SKM-1 treated with dmso at 0.1 percent for 144 hours (cell line): ENCODE data around the gene GMPR2.

Source experiments
- DNase-seq: peaks from one replicate; lab custom pipeline; 2025; ENCODE audit not compliant: unreplicated experiment; lab: John Stamatoyannopoulos, UW

GMPR2 gene

GRCh38 chr14:24250354-24250753 lies 17.6 kb downstream of the GMPR2 start:
- no peak for DNase-seq

DNA sequence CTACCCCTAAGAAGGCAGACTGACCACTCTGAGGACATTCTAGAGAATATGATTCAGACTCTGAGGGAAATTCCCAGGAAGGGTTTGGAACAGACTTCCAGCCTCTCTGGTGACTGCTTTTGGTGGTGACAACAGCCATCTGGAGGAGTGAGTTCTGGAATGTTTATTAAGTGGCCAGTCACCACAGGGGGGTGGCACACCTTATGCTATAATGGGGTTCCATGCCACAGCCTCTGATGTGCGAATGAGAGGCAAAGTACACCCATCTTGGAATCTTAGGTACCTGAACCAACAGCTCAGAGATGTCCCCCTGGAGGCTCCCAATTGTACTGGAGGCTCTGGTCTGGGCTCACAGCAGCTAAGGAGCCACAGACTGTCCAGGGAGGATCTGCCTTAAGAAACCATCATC lies 19.2 kb downstream of the GMPR2 start:
- DNase-seq = no peak

- no peak for DNase-seq
These were observed 19.8 kb downstream of the GMPR2 start for GRCh38 chr14:24252289-24253124.

GRCh38 chr14:24253936-24254335 lies 21.2 kb downstream of the GMPR2 start:
- no peak for DNase-seq

DNA sequence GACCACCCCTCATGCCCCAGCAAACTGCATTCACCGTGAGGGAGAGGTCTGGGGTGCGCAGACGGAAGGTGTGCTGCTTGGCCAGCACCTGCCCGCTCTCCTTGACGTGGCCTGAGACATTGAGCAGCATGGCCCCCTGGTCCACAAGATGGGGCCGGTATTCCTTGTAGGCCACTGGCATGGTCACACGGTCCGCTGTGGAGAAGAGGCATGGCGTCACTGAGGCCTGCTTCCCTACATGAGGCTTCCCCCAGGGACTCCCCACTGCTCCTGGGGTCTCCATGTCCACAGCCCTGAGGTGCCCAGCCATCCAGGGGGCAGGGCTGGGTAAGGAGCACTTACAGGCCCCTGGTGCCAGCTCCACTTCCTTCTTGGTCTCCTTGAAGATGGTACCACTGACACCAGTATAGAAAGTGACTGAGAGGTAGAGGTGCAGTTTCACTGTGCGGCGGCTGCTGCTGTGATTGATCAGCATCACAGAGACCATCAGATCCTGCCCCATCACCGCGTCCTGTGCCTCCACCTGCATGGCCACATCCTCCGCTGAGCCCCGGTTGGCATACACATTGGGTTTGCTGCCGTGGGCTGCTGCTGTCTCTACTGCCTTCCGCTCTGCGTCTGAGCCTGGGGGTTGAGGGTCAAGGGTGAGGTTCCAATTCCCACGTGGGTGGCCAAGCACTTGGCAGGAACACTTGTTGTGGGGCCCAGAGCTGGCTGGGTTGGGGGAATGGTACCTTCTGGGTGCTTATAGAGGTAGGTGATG lies 22.1 kb downstream of the GMPR2 start:
- DNase-seq = no peak

DNA sequence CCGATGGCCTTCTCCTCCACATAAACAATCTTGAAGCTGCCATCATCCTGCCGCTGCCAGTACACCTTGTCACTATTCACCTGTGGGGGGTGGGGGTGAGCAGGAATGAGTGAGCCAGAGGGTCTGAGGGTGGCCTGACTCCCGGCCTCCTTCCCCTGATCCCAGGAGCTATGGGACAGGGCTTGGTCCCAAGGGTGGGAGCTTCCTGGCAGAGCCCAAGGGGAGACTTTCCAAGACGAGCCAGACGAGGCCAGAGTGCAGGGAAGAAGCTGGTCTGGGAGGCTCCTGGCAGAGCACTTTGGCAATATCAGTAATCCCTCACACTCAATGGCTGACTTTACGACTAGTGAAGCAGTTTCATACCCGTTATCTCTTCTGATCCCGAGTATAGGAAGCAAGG lies 22.7 kb downstream of the GMPR2 start:
- DNase-seq = no peak

GRCh38 chr14:24255931-24256711 lies 23.4 kb downstream of the GMPR2 start:
- no peak for DNase-seq

DNA sequence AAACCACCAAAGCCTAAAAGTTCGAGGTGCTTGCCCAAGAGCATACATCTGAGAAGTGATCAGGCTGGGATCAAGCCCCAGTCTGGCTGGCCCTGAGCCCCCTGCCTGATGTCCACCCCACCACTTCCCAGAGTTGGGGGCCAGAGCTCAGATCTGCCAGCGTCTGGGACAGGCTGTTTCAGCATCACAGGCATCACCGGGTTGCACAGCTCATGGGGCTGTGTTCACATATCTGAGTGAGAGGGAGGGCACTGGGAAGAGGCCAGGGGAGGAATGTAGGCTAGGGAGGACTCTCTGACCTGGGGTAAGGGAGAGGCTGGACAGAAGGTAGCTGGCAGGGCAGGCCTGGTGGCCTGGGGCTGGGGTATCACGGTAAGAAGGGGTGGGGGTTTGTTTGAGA lies 24.2 kb downstream of the GMPR2 start:
- no peak for DNase-seq

- no peak for DNase-seq
These were observed 25.4 kb downstream of the GMPR2 start for GRCh38 chr14:24258119-24258518.

DNA sequence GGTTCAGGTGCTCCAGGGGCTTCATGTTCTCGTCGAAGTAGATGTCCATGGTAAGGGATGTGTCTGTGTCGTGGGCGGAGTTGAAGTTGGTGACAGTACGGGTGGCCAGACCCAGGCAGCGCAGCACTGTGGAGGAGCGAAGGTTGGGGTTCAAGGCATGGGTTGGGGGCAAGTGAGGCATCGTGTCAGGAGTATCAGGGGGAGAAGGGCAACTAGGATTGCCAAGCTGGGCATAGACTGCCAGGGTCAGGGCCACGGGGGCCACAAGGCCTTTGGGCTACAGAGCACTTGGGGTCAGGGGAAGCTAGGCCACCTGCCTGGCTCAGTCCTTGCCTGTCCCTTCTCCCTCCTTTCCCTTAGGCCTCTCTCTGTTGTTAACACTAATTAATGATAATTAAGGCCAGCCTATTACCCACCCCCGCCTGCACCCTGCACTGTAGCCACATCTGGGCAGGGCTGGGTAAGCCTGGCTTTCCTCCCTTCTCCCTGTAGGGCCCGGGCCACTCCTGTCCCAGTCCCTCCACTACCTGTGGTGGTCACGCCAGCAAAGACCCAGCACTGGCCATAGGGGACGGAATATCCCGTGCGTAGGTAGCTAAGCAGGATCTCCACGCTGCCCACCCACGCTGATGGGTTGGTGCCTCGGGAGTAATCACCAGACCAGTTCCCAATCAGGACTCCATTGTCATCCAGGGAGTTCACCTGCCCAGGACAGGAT lies 26.0 kb downstream of the GMPR2 start:
- no peak for DNase-seq

DNA sequence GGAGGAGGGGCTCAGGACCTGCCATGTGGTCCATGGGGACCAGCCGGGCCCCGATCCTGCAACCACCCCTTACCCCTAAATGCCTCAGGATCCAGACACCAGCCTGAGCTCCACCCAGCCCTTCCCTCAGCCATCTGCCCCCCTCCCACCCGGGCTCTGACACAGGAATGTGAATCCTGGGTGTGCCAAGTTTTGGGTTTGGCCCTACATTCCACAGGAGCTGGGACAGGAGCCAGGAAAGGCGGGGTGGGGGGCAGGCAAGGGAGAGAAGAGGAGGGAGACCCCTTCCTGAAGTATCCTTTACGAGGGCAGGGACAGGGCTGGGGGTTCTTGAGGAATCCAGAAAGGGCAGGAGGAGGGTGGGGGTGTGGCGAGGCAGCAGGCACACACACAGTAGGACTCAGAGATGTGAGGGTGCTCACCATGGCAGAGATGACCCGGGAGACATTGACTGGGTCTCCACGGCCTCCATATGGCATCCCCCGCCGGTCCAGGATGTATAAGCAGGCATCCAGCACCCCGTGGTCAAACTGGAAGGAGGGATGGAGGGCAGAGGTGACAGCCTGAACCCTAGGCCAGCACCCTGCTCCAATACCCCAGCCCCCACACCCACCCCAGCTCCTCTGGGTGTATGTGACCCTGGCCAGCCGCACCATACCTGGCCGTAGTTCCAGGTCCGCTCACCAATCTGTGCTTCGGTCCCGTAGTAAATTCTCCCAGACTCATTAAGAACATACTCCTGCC lies 26.7 kb downstream of the GMPR2 start:
- no peak for DNase-seq

DNA sequence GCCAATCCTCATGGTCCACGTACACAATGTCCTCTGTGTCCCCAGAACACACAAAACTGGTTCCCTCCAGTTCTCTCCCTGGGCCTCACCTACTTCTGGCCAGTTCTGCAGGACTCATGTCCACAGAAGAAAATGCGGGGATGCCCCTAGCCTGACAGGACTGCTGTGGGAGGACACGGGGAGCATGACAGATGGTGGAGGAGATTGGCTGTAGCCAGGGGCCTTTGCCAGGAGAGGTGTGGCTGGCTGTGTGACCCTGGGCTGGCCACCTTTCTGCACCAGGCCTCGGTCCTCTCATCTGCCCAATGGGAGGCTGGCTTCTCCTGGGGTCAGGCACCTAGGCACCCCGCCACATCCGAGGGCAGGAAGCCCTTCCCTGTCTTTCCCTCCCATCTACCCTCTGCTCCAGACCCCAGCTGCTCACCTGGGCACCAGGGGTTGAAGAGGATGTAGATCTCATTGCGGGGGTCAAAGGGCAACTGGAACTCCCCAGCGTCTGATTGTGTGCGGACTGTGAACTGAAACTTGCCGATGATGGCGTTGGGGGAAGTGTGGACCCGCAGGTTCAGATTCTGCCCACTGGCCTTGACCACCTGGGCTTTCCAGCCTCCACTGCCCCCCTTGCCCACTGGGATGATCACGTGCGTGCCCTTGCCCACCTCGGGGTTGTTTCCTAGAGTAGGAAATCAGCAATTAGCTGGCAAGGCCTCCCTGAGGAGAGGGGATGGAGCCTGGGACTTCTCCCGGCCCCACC lies 27.5 kb downstream of the GMPR2 start:
- no peak for DNase-seq

DNA sequence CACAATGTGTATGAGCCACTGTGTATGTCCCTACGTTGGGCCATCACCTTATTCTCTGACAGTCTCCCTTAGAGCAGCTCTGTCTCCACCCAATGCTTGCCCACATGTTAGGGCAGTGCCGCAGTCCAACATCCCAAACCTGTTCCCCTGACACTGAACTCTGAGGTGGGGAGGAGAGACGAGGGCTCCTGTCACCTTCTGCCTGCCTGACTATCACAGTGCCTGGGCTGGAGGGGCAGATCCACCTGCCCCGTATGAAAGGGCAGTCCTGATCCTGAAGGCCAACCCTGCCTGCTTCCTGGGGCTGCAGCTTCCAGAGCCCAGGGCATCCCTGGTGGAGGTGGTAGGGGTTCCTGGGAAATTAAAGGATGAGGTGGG lies 28.0 kb downstream of the GMPR2 start:
- no peak for DNase-seq

DNA sequence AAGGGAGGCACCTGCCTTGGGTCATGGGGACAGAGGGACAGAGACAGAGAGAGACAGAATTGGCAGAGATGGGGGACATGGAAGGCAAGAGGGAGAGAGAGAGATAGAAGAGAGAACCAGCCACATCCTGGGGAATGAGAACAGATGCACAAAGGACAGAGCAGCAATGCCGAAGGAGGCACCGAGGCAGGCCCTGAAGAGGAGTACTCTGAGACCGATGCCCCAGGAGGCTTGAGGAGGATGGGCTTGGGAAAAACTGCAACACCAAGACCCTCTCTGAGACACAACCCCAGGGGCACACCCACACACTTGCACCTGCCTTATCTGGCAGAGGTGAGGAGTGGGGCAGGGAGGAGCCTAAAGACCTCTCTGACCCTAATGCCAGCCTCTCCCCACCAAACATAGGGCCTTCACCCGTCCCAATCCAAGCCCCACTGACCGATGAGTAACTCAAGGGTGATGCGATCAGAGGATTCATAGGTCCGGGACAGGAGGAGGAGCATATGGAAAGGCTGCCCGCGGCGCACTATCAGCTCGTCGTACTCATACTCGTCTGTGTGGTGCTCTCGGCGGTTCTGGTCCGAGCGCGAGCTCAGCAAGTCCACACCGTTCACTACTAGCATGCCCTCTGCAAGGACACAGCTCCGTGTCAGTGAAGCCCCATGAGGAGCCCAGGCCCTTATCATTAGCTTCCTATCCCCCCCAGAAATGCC lies 28.7 kb downstream of the GMPR2 start:
- no peak for DNase-seq

- DNase-seq = no peak
These were observed 29.2 kb downstream of the GMPR2 start for GRCh38 chr14:24261969-24262327.

GRCh38 chr14:24262821-24263733 lies 30.3 kb downstream of the GMPR2 start, which contains the start of gene TGM1:
TGM1 (minus strand) TSS chr14:24263177; CDS start chr14:24262352, 825 bp downstream.
- no peak for DNase-seq

- no peak for DNase-seq
These were observed 31.1 kb downstream of the GMPR2 start for GRCh38 chr14:24263848-24264247.

GRCh38 chr14:24264298-24264697 lies 31.6 kb downstream of the GMPR2 start:
- no peak for DNase-seq
